Breast epithelium (tissue), 4 donors: Measurements from ENCODE around the gene TBRG4. TPM values are rescaled to one million over a fixed set of nuclear protein-coding genes. Genes with fewer than 3 reads are reported as not detected.

ENCODE experiments used
- DNase-seq, 2 donors: peaks; one replicate each; pipeline ENCODE4 v3.0.0-alpha.2; 2019; ENCODE audit warnings: low spot score in 2 of 2
- H3K27ac ChIP-seq, 2 donors: fragments of 200-600 bp; sonication (generic) in 1 of 2; one replicate each; pipeline ENCODE4 v1.5.1; 2016 to 2019; ENCODE audit warnings: mild to moderate bottlenecking in 1 of 2
- H3K27me3 ChIP-seq, 2 donors: fragments of 200-600 bp; sonication (generic) in 1 of 2; one replicate each; pipeline versions ENCODE4 v1.5.1 to v1.6.0; 2017 to 2019; ENCODE audit warnings: control low read depth in 1 of 2, mild to moderate bottlenecking in 1 of 2
- H3K36me3 ChIP-seq: fragments of 200-600 bp; one replicate; pipeline ENCODE4 v1.5.1; 2019
- H3K4me1 ChIP-seq, 2 donors: fragments of 200-600 bp; sonication (generic); one replicate each; pipeline ENCODE4 v1.5.1; 2016 to 2019; ENCODE audit warnings: control low read depth in 1 of 2
- H3K4me3 ChIP-seq, 3 donors: fragments of 200-600 bp; sonication (generic); 1 replicate in 2 of 3; 2 replicates in 1 of 3; pipeline ENCODE4 v1.5.1; 2016 to 2019; ENCODE audit warnings: mild to moderate bottlenecking in 3 of 3, moderate library complexity in 2 of 3
- H3K9me3 ChIP-seq, 2 donors: fragments of 200-600 bp; sonication (generic) in 1 of 2; one replicate each; pipeline ENCODE4 v1.5.1; 2016 to 2019; ENCODE audit warnings: control low read depth in 1 of 2
- CTCF ChIP-seq, 3 donors: fragments of 450-650 bp; IDR thresholded peaks; one replicate each; pipeline ENCODE4 v1.5.1; 2016 to 2017; ENCODE audit warnings: antibody characterized with exemption in 3 of 3, mild to moderate bottlenecking in 3 of 3, moderate library complexity in 3 of 3
- POLR2A ChIP-seq: fragments of 450-650 bp; IDR thresholded peaks from one replicate; pipeline ENCODE4 v1.6.1; 2016; ENCODE audit warnings: antibody characterized with exemption, mild to moderate bottlenecking, moderate library complexity
- POLR2AphosphoS5 ChIP-seq, 3 donors: sonication (generic); formaldehyde crosslinking; IDR thresholded peaks; one replicate each; pipeline ENCODE4 v1.6.1; 2017; ENCODE audit warnings: antibody characterized with exemption in 3 of 3
- intact Hi-C: fragments of 100-400 bp; cut with DNase I; formaldehyde crosslinking; loops from one replicate; pipeline ENCODE4 v1.15.1; 2023; ENCODE audit warnings: low total_unique reads
- total RNA-seq, 3 donors: library from RNA; depleted of rRNA; stranded (reverse); fragments of >200 nt; gene quantifications; one replicate each; pipeline ENCODE4 v1.1.0, GENCODE V29; 2016

TBRG4 gene
- total RNA-seq, 3 donors from 2014 or later = 37.9 to 63.8 (median 62.3) TPM

DNA sequence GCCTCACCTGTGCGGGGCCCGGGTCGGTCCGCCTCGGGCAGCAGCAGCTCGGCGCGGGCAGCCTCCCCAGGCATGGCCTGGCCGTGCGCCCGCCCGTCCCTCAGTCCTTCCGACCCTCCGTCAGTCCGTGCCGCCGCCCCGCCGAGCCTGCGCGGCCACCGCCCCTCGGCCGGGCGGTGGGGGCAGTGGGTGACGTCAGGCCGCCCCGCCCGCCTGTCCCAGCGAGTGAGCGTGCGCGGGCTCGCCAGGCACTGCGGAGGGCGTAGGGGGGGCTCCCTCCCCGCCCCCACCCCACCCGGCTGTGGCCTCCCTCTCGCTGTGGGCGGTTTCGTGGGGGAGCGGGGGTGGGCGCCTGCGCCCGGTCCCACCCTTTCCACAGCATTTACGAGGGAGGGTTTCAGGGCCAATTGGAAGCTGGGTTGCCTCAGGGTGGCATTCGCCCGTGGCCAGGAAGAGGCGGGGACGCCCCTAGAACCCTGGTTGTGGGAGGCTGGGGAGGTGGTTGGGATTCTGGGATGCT lies 22.6 kb downstream of the TBRG4 start, which contains the start of gene NACAD:
TSS of gene NACAD (minus strand) at position 149 of the 520 bp plus-strand sequence. CDS start at position 74, 75 bp downstream.
- no peaks in the 10 kb centered on the region for H3K4me1 ChIP-seq
- no peaks in the 10 kb centered on the region for H3K36me3 ChIP-seq
- H3K9me3 ChIP-seq = no peaks in the 10 kb centered on the region
- TF ChIP-seq CTCF (IDR thresholded peaks at IDR 0.05) = no peak
- no peak for TF ChIP-seq POLR2A
- no peak for TF ChIP-seq POLR2AphosphoS5 (IDR thresholded peaks at IDR 0.05)
- peak within 1 kb of the TSS; percentile 60 to 85 for H3K27ac ChIP-seq
- intact Hi-C loops = loop anchor here (10.0 kb wide), 1 partner anchor 1766 kb away; no protein-coding TSS in a partner anchor
- peak within 1 kb of the TSS; percentile 52 to 83 (median 62) for H3K4me3 ChIP-seq
- DNase-seq = no peak
- H3K27me3 ChIP-seq = no peaks in the 10 kb centered on the region

DNA sequence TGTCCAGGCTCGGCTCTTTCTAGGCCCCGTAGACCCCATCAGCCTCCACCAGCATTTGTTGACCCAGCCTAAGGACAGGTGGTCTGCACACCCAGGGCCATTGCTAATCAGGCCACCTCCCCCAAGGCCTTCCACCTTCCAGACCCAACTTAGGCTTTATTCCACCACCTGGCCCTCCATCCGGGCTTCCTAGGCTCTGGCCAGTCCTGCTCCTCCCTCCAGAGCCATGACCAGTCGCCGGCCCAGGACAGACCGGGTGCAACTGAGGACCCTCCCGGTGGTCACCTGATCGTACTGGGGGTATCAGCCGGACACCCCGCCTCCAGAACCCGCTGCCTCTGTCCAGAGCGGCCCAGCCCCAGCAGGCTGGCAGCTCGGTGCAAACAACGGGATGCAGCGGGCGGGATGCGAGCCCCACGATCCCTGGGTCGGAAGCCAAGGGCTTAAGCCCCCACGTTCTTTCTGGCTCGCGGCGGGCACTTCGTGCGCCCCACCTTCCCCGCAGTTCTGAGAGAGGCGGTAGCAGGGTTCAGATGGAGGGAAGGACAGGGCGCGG lies 23.3 kb downstream of the TBRG4 start:
- intact Hi-C loops = loop anchor here (10.0 kb wide), 1 partner anchor 1767 kb away; no protein-coding TSS in a partner anchor
- DNase-seq = no peak
- Histone ChIP-seq H3K9me3 (no peaks in the 10 kb centered on the region), H3K27ac (peak overlapping the region; percentile 60 to 85), H3K4me3 (peak overlapping the region; percentile 52 to 83 (median 62)), H3K4me1 (no peaks in the 10 kb centered on the region), H3K36me3 (no peaks in the 10 kb centered on the region), H3K27me3 (no peaks in the 10 kb centered on the region)
- TF ChIP-seq POLR2AphosphoS5 (IDR thresholded peaks at IDR 0.05) (no peak), POLR2A (no peak), CTCF (IDR thresholded peaks at IDR 0.05) (no peak)

GRCh38 chr7:45087301-45088145 lies 24.0 kb downstream of the TBRG4 start:
- intact Hi-C loops = loop anchor here (10.0 kb wide), 1 partner anchor 1767 kb away; no protein-coding TSS in a partner anchor
- Histone ChIP-seq H3K4me1 (no peaks in the 10 kb centered on the region), H3K9me3 (no peaks in the 10 kb centered on the region), H3K27me3 (no peaks in the 10 kb centered on the region), H3K27ac (peak overlapping the region in 1 of 2 donors; percentile 85), H3K4me3 (peak overlapping the region in 1 of 3 donors; percentile 83), H3K36me3 (no peaks in the 10 kb centered on the region)
- no peak for DNase-seq
- no peak for TF ChIP-seq POLR2AphosphoS5 (IDR thresholded peaks at IDR 0.05)
- no peak for TF ChIP-seq CTCF (IDR thresholded peaks at IDR 0.05)
- TF ChIP-seq POLR2A = no peak

- DNase-seq = no peak
- H3K27me3 ChIP-seq = no peaks in the 10 kb centered on the region
- no peaks in the 10 kb centered on the region for H3K9me3 ChIP-seq
- no peaks in the 10 kb centered on the region for H3K4me1 ChIP-seq
- intact Hi-C loops = loop anchor here (10.0 kb wide), 1 partner anchor 1768 kb away; no protein-coding TSS in a partner anchor
- no peak overlapping the region for H3K4me3 ChIP-seq
- no peaks in the 10 kb centered on the region for H3K36me3 ChIP-seq
- TF ChIP-seq CTCF (IDR thresholded peaks at IDR 0.05) = no peak
- no peak overlapping the region for H3K27ac ChIP-seq
Observed at GRCh38 chr7:45086331-45087065, 25.0 kb downstream of the TBRG4 start.
